HepG2 (cell line): ENCODE measurements around the gene SKIC2. TPM values are rescaled to one million over a fixed set of nuclear protein-coding genes. Genes with fewer than 3 reads are reported as not detected.

ENCODE experiments used
- ARNTL ChIP-seq: sonication (generic); formaldehyde crosslinking; IDR thresholded peaks from 2 replicates; pipeline ENCODE4 v1.4.0; 2020; ENCODE audit warnings: mild to moderate bottlenecking, missing genetic modification reagents
- BRCA1 ChIP-seq: sonication (generic); formaldehyde crosslinking; IDR thresholded peaks from 2 replicates; pipeline ENCODE4 v1.4.0; 2020; ENCODE audit warnings: missing genetic modification reagents
- BRD4 ChIP-seq: sonication (generic); formaldehyde crosslinking; IDR thresholded peaks from 2 replicates; pipeline ENCODE4 v1.4.0; 2020; ENCODE audit warnings: missing genetic modification reagents
- ELF3 ChIP-seq: IDR thresholded peaks from 2 replicates; pipeline ENCODE4 v1.6.1; 2016; ENCODE audit warnings: missing genetic modification reagents, missing compliant biosample characterization
- FIP1L1 ChIP-seq: fragments of 200-400 bp; formaldehyde crosslinking; IDR thresholded peaks from 2 replicates; pipeline ENCODE4 v1.6.1; 2018; ENCODE audit warnings: low read depth, mild to moderate bottlenecking, low read length, moderate library complexity, borderline replicate concordance; ENCODE audit not compliant: insufficient read depth
- GTF2F1 ChIP-seq: fragments of 150-350 bp; IDR thresholded peaks from 2 replicates; pipeline ENCODE4 v1.6.1; 2014; ENCODE audit warnings: low read length
- HDAC1 ChIP-seq: sonication (generic); formaldehyde crosslinking; IDR thresholded peaks from 2 replicates; pipeline ENCODE4 v1.5.1; 2020; ENCODE audit warnings: mild to moderate bottlenecking, missing genetic modification reagents
- HNF1B ChIP-seq: sonication (generic); formaldehyde crosslinking; IDR thresholded peaks from 2 replicates; pipeline ENCODE4 v1.5.1; 2020; ENCODE audit warnings: mild to moderate bottlenecking, moderate library complexity, missing genetic modification reagents
- NCOR1 ChIP-seq: fragments of 200-600 bp; sonication (generic); IDR thresholded peaks from 2 replicates; pipeline ENCODE4 v1.7.0; 2017; ENCODE audit warnings: antibody characterized with exemption, low read length, borderline replicate concordance
- NFIB ChIP-seq: sonication (generic); formaldehyde crosslinking; IDR thresholded peaks from 2 replicates; pipeline ENCODE4 v1.9.0; 2021; ENCODE audit warnings: missing genetic modification reagents, mild to moderate bottlenecking, borderline replicate concordance
- PRDM15 ChIP-seq: sonication (generic); formaldehyde crosslinking; IDR thresholded peaks from 2 replicates; pipeline ENCODE4 v1.4.0; 2020; ENCODE audit warnings: missing genetic modification reagents
- SMAD1 ChIP-seq: sonication (generic); formaldehyde crosslinking; IDR thresholded peaks from 2 replicates; pipeline ENCODE4 v1.4.0; 2020; ENCODE audit warnings: missing genetic modification reagents, low read depth, mild to moderate bottlenecking, borderline replicate concordance
- TFE3 ChIP-seq: IDR thresholded peaks from 2 replicates; pipeline ENCODE4 v1.6.1; 2016
- ZC3H13 ChIP-seq: sonication (generic); formaldehyde crosslinking; IDR thresholded peaks from 2 replicates; pipeline ENCODE4 v1.8.1; 2023; ENCODE audit warnings: mild to moderate bottlenecking, missing genetic modification reagents, moderate library complexity
- ZNF142 ChIP-seq: sonication (generic); formaldehyde crosslinking; IDR thresholded peaks from 2 replicates; pipeline ENCODE4 v1.4.0; 2020; ENCODE audit warnings: missing genetic modification reagents
- ZNF562 ChIP-seq: sonication (generic); formaldehyde crosslinking; IDR thresholded peaks from 2 replicates; pipeline ENCODE4 v1.8.0; 2022; ENCODE audit warnings: missing genetic modification reagents, borderline replicate concordance
- ZNF891 ChIP-seq: sonication (generic); formaldehyde crosslinking; IDR thresholded peaks from 2 replicates; pipeline ENCODE4 v1.5.0; 2020; ENCODE audit warnings: mild to moderate bottlenecking, missing genetic modification reagents
- polyA plus RNA-seq, 8 experiments: library from polyadenylated mRNA; depleted of rRNA in 3 of 8; stranded (reverse) in 7 of 8; unstranded in 1 of 8; fragments of >200 nt; fragmentation: Illumina TruSeq in 4 of 8; extraction: Trizol in 4 of 8; gene quantifications; 2 replicates each; pipeline versions ENCODE4 v1.2.1 to v1.2.3, GENCODE V29; 2011 to 2016; ENCODE audit warnings: low read depth in 4 of 8, missing spikeins in 1 of 8, mixed read lengths in 1 of 8; ENCODE audit not compliant: insufficient read depth in 1 of 8
- total RNA-seq, 5 experiments: library from RNA; depleted of rRNA; stranded (reverse); fragments of >200 nt; fragmentation: Illumina TruSeq; extraction: Trizol; gene quantifications; 2 replicates each; pipeline ENCODE4 v1.2.3, GENCODE V29; 2016; ENCODE audit warnings: low read depth in 1 of 5

SKIC2 gene
- total and polyA plus RNA-seq, 2 of the 13 experiments (the other 11 are each of a cell fraction or from before 2014, with no cell fraction given) = 67.1 to 68.4 TPM

GRCh38 chr6:31947070-31947675 lies 11.8 kb upstream of the SKIC2 start (continued):
- TF ChIP-seq HNF1B (CRISPR knock-in tag) (peak; percentile 29; the same call in 1 of the 2 replicates), SMAD1 (CRISPR knock-in tag) (no peak), NCOR1 (no peak), HDAC1 (0 out of 2 replicates have a peak, but pooled peaks have one; percentile 14), GTF2F1 (no peak), BRCA1 (CRISPR knock-in tag) (no peak), TFE3 (CRISPR knock-in tag) (no peak), ELF3 (CRISPR knock-in tag) (no peak), PRDM15 (CRISPR knock-in tag) (peak; percentile 79), ZNF562 (no peak), ZNF891 (no peak), ARNTL (CRISPR knock-in tag) (no peak), ZNF142 (CRISPR knock-in tag) (peak; percentile 55; the same call in 1 of the 2 replicates), NFIB (CRISPR knock-in tag) (no peak), BRD4 (CRISPR knock-in tag) (0 out of 2 replicates have a peak, but pooled peaks have one; percentile 30), ZC3H13 (peak; percentile 74), FIP1L1 (no peak)
